ENCODE data around the gene ORM1. TPM values are rescaled to one million over a fixed set of nuclear protein-coding genes. Genes with fewer than 3 reads are reported as not detected.

Gene ORM1
- total RNA-seq, 1 donor from 2014 or later = not detected

DNA sequence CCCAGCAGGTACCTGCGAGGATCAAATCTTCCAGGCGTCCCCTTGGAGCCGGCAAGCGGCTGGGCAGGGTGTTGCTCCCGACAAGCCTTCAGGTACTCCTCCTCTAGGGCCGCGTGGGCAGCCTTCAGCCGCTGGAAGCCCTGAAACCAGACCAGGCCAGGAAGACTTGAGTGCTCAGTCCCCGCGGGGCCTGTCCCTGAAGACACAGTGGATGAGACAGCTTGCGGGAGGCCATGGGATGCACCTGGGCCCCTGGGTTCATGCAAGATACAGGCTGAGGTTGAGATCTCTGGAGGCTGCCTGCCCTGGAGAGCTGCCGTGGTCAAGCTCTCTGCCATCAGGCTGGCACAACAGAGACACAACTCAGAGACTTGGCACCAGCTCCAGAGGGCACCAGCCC lies 39.5 kb downstream of the ORM1 start:
- Mint-ChIP-seq H3K4me1 (no peaks in the 10 kb centered on the region), H3K36me3 (ENCODE audit: low read depth) (peaks cover 7% of the 10 kb centered on the region), H3K9me3 (no peaks in the 10 kb centered on the region), H3K27ac (ENCODE audit: unreplicated experiment) (no peak overlapping the region), H3K4me3 (no peak overlapping the region), H3K27me3 (ENCODE audit: low read depth) (no peaks in the 10 kb centered on the region)
- no peak for DNase-seq (ENCODE audit: low read depth, low spot score)
- no peak for TF ChIP-seq CTCF (conservative IDR thresholded peaks at IDR 0.05)

- Mint-ChIP-seq H3K4me3 (no peak overlapping the region), H3K9me3 (no peaks in the 10 kb centered on the region), H3K27me3 (ENCODE audit: low read depth) (no peaks in the 10 kb centered on the region), H3K27ac (ENCODE audit: unreplicated experiment) (no peak overlapping the region), H3K4me1 (no peaks in the 10 kb centered on the region), H3K36me3 (ENCODE audit: low read depth) (peaks cover 4% of the 10 kb centered on the region)
- DNase-seq (ENCODE audit: low read depth, low spot score) = no peak
- no peak for TF ChIP-seq CTCF (conservative IDR thresholded peaks at IDR 0.05)
Observed at GRCh38 chr9:114363424-114363823, 40.5 kb downstream of the ORM1 start.

- Mint-ChIP-seq H3K4me3 (no peak overlapping the region), H3K27ac (ENCODE audit: unreplicated experiment) (no peak overlapping the region), H3K36me3 (ENCODE audit: low read depth) (peaks cover 5% of the 10 kb centered on the region), H3K27me3 (ENCODE audit: low read depth) (no peaks in the 10 kb centered on the region), H3K4me1 (peaks cover under 1% of the 10 kb centered on the region), H3K9me3 (no peaks in the 10 kb centered on the region)
- no peak for TF ChIP-seq CTCF (conservative IDR thresholded peaks at IDR 0.05)
- DNase-seq (ENCODE audit: low read depth, low spot score) = no peak
Observed at GRCh38 chr9:114364134-114365041, 41.5 kb downstream of the ORM1 start.

GRCh38 chr9:114365194-114365593 lies 42.3 kb downstream of the ORM1 start:
- DNase-seq (ENCODE audit: low read depth, low spot score) = no peak
- no peak overlapping the region for H3K27ac Mint-ChIP-seq (ENCODE audit: unreplicated experiment)
- H3K9me3 Mint-ChIP-seq = peaks cover 4% of the 10 kb centered on the region
- no peak overlapping the region for H3K4me3 Mint-ChIP-seq
- H3K27me3 Mint-ChIP-seq (ENCODE audit: low read depth) = no peaks in the 10 kb centered on the region
- H3K36me3 Mint-ChIP-seq (ENCODE audit: low read depth) = peaks cover 10% of the 10 kb centered on the region
- peaks cover 8% of the 10 kb centered on the region for H3K4me1 Mint-ChIP-seq
- no peak for TF ChIP-seq CTCF (conservative IDR thresholded peaks at IDR 0.05)

DNA sequence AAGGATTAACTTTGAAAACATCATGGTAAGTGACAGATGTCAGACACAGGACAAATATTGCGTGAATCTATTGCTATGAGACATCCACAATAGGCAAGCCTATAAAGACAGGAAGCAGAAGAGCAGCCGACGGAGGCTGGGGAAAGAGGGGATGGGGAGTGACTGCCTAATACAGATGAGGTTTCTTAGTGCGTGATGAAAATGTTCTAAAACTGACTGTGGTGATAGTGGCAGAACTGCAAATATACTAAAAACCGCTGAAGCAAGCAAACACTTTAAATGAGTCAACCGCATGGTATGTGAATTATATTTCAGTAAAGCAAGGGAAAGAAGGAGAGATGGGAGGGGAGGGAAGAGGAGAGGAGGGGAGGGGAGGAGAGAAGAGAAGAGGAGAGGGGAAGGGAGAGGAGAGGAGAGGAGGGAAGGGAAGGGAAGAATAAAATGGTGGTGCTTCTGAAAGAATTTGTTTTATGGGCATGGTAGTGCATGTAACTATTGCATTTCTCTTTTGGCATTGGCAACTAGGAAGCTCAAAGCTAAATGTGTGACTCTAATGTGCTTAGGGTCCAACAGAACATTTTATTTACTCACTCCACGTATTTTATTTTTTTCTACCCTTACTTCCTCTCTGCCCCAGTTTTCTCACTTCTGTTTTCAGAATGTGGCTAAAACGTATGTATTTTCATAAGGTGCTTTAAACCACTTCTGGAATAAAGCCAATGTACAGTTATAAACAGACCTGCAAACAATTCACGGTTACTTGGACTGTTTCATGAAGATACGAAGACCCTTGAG lies 43.6 kb downstream of the ORM1 start:
- Mint-ChIP-seq H3K27ac (ENCODE audit: unreplicated experiment) (no peak overlapping the region), H3K4me1 (peaks cover 20% of the 10 kb centered on the region), H3K9me3 (peaks cover 4% of the 10 kb centered on the region), H3K36me3 (ENCODE audit: low read depth) (peaks cover 5% of the 10 kb centered on the region), H3K27me3 (ENCODE audit: low read depth) (no peaks in the 10 kb centered on the region), H3K4me3 (no peak overlapping the region)
- no peak for DNase-seq (ENCODE audit: low read depth, low spot score)
- TF ChIP-seq CTCF (conservative IDR thresholded peaks at IDR 0.05) = no peak
